Measurements from ENCODE around the gene SP140. TPM values are rescaled to one million over a fixed set of nuclear protein-coding genes. Genes with fewer than 3 reads are reported as not detected.

The SP140 gene
- polyA plus RNA-seq, 2 of the 4 experiments (the other 2 are of a cell fraction), result 0.10 TPM; not detected in 1

DNA sequence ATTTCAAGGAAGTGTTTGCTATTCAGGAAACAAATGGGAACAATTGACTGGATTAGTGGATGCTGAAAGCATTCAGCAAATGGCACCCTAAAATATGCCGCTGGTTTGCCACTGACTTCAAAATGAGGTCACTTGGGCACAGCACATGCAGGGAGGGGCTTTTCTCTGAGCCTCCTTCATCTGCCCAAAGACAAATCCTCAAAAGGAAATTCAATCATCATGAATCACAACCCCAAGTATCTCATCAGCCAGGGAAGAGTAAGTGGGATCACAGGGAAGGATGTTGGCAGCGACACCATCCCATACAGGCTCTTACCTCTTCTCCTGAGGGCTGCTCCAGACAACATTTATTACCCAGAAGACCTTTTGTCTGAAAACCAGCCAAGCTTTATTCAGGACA lies 87.1 kb downstream of the SP140 start:
- DNase-seq (ENCODE audit: low read depth in 1 of 2, low spot score in 1 of 2), result no peak
- ChIA-PET POLR2A (no interaction called here), CTCF (interaction anchor here (0.6 kb wide), 1 partner anchor 489 kb away, joined by 3 read pairs; no protein-coding TSS in a partner anchor)
- Histone ChIP-seq H3K4me1 (no peaks in the 10 kb centered on the region), H3K4me3 (no peak overlapping the region), H3K27ac (no peak overlapping the region), H3K9me3 (no peaks in the 10 kb centered on the region), H3K4me2 (no peak overlapping the region)
- no peak for ATAC-seq
- 74% methylated on average over 2 of the region's 2 CpGs for WGBS (ENCODE audit: missing lambda C conversion rate)
- no peak for TF ChIP-seq MAZ (IDR thresholded peaks at IDR 0.05; ENCODE audit: borderline replicate concordance, low read depth, low read length)
- TF ChIP-seq, protein P1, sequence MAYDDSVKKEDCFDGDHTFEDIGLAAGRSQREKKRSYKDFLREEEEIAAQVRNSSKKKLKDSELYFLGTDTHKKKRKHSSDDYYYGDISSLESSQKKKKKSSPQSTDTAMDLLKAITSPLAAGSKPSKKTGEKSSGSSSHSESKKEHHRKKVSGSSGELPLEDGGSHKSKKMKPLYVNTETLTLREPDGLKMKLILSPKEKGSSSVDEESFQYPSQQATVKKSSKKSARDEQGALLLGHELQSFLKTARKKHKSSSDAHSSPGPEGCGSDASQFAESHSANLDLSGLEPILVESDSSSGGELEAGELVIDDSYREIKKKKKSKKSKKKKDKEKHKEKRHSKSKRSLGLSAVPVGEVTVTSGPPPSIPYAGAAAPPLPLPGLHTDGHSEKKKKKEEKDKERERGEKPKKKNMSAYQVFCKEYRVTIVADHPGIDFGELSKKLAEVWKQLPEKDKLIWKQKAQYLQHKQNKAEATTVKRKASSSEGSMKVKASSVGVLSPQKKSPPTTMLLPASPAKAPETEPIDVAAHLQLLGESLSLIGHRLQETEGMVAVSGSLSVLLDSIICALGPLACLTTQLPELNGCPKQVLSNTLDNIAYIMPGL (CRISPR knock-in tag; IDR thresholded peaks at IDR 0.05; ENCODE audit: borderline replicate concordance), result no peak
- no peak for TF ChIP-seq RCOR1 (IDR thresholded peaks at IDR 0.05; ENCODE audit: low read depth, low read length)
- TF ChIP-seq ZC3H11A (IDR thresholded peaks at IDR 0.05), result no peak
- no peak for TF ChIP-seq POLR2A (IDR thresholded peaks at IDR 0.05; ENCODE audit: low read length)
- no peak for TF ChIP-seq HDAC2 (IDR thresholded peaks at IDR 0.05)
- TF ChIP-seq, protein P2, sequence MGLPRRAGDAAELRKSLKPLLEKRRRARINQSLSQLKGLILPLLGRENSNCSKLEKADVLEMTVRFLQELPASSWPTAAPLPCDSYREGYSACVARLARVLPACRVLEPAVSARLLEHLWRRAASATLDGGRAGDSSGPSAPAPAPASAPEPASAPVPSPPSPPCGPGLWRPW (IDR thresholded peaks at IDR 0.05), result no peak
- no peak for TF ChIP-seq RNF2 (IDR thresholded peaks at IDR 0.05; ENCODE audit: borderline replicate concordance, low read depth)
- no peak for TF ChIP-seq HOXB13 (CRISPR knock-in tag; IDR thresholded peaks at IDR 0.05; ENCODE audit: low read depth)
- TF ChIP-seq ESRRA (IDR thresholded peaks at IDR 0.05; ENCODE audit: borderline replicate concordance, low read length), result no peak
- TF ChIP-seq, protein P3, sequence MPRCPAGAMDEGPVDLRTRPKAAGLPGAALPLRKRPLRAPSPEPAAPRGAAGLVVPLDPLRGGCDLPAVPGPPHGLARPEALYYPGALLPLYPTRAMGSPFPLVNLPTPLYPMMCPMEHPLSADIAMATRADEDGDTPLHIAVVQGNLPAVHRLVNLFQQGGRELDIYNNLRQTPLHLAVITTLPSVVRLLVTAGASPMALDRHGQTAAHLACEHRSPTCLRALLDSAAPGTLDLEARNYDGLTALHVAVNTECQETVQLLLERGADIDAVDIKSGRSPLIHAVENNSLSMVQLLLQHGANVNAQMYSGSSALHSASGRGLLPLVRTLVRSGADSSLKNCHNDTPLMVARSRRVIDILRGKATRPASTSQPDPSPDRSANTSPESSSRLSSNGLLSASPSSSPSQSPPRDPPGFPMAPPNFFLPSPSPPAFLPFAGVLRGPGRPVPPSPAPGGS (IDR thresholded peaks at IDR 0.05), result no peak
- TF ChIP-seq NFE2L2 (conservative IDR thresholded peaks at IDR 0.05; ENCODE audit: low read length), result no peak
- no peak for TF ChIP-seq JUNB (IDR thresholded peaks at IDR 0.05)
- TF ChIP-seq, protein P4, sequence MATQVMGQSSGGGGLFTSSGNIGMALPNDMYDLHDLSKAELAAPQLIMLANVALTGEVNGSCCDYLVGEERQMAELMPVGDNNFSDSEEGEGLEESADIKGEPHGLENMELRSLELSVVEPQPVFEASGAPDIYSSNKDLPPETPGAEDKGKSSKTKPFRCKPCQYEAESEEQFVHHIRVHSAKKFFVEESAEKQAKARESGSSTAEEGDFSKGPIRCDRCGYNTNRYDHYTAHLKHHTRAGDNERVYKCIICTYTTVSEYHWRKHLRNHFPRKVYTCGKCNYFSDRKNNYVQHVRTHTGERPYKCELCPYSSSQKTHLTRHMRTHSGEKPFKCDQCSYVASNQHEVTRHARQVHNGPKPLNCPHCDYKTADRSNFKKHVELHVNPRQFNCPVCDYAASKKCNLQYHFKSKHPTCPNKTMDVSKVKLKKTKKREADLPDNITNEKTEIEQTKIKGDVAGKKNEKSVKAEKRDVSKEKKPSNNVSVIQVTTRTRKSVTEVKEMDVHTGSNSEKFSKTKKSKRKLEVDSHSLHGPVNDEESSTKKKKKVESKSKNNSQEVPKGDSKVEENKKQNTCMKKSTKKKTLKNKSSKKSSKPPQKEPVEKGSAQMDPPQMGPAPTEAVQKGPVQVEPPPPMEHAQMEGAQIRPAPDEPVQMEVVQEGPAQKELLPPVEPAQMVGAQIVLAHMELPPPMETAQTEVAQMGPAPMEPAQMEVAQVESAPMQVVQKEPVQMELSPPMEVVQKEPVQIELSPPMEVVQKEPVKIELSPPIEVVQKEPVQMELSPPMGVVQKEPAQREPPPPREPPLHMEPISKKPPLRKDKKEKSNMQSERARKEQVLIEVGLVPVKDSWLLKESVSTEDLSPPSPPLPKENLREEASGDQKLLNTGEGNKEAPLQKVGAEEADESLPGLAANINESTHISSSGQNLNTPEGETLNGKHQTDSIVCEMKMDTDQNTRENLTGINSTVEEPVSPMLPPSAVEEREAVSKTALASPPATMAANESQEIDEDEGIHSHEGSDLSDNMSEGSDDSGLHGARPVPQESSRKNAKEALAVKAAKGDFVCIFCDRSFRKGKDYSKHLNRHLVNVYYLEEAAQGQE (IDR thresholded peaks at IDR 0.05), result no peak
- no peak for TF ChIP-seq FOSL2 (IDR thresholded peaks at IDR 0.05)
- no peak for TF ChIP-seq FOSL2 (CRISPR knock-in tag; IDR thresholded peaks at IDR 0.05)
- no peak for TF ChIP-seq HOXA7 (CRISPR knock-in tag; IDR thresholded peaks at IDR 0.05)
- no peak for TF ChIP-seq RAD21 (conservative IDR thresholded peaks at IDR 0.05 in 1 of 2, IDR thresholded peaks at IDR 0.05 in 1 of 2)
- TF ChIP-seq CBX2 (IDR thresholded peaks at IDR 0.05; ENCODE audit: borderline replicate concordance, low read depth), result no peak
- TF ChIP-seq, protein P5, sequence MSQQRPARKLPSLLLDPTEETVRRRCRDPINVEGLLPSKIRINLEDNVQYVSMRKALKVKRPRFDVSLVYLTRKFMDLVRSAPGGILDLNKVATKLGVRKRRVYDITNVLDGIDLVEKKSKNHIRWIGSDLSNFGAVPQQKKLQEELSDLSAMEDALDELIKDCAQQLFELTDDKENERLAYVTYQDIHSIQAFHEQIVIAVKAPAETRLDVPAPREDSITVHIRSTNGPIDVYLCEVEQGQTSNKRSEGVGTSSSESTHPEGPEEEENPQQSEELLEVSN (IDR thresholded peaks at IDR 0.05; ENCODE audit: borderline replicate concordance, low read depth), result no peak
- FAIRE-seq, result no peak

DNA sequence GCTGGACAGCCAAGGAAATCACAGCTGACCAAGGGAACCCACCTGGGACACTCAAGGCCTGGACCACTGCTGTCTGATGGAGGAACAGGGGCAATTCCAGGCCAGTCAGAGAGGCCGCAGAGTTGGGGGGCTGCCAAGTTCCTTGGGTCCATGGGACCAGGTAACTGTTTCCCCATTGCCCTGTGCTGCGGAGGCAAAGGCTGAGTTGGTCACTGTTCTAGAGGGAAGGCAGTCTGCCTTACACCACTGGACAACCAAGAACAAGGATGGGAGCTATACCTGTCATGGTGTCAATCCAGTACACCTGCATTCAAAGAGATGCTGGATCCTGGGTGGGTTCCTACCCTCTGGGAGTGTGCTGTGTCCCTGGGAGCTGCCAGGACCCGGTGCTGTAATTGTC lies 91.8 kb downstream of the SP140 start:
- no peak for DNase-seq (ENCODE audit: low read depth in 1 of 2, low spot score in 1 of 2)
- ChIA-PET CTCF (interaction anchor here (0.6 to 1.2 kb wide), 2 partner anchors 119 to 367 kb away, joined by 3 read pairs; no protein-coding TSS in a partner anchor), POLR2A (no interaction called here)
- TF ChIP-seq NFE2L2 (conservative IDR thresholded peaks at IDR 0.05; ENCODE audit: low read length) (no peak), ZC3H11A (IDR thresholded peaks at IDR 0.05) (no peak), EP300 (IDR thresholded peaks at IDR 0.05) (no peak), MAFK (IDR thresholded peaks at IDR 0.05; ENCODE audit: partially characterized antibody) (no peak)
- TF ChIP-seq, protein P6, sequence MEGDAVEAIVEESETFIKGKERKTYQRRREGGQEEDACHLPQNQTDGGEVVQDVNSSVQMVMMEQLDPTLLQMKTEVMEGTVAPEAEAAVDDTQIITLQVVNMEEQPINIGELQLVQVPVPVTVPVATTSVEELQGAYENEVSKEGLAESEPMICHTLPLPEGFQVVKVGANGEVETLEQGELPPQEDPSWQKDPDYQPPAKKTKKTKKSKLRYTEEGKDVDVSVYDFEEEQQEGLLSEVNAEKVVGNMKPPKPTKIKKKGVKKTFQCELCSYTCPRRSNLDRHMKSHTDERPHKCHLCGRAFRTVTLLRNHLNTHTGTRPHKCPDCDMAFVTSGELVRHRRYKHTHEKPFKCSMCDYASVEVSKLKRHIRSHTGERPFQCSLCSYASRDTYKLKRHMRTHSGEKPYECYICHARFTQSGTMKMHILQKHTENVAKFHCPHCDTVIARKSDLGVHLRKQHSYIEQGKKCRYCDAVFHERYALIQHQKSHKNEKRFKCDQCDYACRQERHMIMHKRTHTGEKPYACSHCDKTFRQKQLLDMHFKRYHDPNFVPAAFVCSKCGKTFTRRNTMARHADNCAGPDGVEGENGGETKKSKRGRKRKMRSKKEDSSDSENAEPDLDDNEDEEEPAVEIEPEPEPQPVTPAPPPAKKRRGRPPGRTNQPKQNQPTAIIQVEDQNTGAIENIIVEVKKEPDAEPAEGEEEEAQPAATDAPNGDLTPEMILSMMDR (IDR thresholded peaks at IDR 0.05), result no peak
- Histone ChIP-seq H3K4me3 (no peak overlapping the region), H3K4me1 (no peaks in the 10 kb centered on the region), H3K4me2 (no peak overlapping the region), H3K9me3 (no peaks in the 10 kb centered on the region), H3K27ac (no peak overlapping the region)
- 37% methylated on average over 3 of the region's 3 CpGs for WGBS (ENCODE audit: missing lambda C conversion rate)
- no peak for FAIRE-seq
- no peak for ATAC-seq

Measured in A549 (cell line).